Measurements from ENCODE around the gene CDH13. TPM values are rescaled to one million over a fixed set of nuclear protein-coding genes. Genes with fewer than 3 reads are reported as not detected.

The CDH13 gene
- total RNA-seq, 2 experiments from 2014 or later, result not detected

DNA sequence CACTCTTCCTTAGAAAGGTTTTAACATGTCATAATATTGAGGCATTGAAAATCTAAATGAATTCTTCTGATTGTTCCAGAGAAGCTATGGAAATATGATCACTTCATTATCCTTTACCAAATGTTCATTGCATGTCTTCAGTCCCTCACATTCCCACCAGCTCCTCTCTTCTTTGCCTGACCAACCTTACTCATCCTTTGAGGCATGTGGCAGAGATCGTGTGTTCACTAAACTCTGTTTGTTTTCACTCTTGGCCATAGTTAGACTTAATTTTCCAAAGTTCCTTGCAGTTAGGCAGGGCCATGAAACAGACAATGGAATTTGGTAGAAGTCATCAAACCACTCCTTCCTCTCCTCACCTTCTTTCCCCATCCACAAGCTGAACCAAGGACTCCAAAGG is 914.5 kb downstream of the CDH13 start:
- peaks cover 3% of the 10 kb centered on the region for H3K9me3 Mint-ChIP-seq (ENCODE audit: low read depth)
- H3K4me1 Mint-ChIP-seq, result no peaks in the 10 kb centered on the region
- H3K36me3 Mint-ChIP-seq (ENCODE audit: low read depth), result no peaks in the 10 kb centered on the region
- H3K27ac Mint-ChIP-seq, result no peak overlapping the region
- POLR2A ChIA-PET, result no interaction called here
- CTCF ChIA-PET, result no interaction called here
- ATAC-seq (no peak), DNase-seq (no peak)
- intact Hi-C loops (cut with DNase I, micrococcal nuclease), result no loop called here
- H3K27me3 Mint-ChIP-seq, result no peaks in the 10 kb centered on the region
- no peak overlapping the region for H3K4me3 Mint-ChIP-seq

GRCh38 chr16:83542491-83542890 is 915.7 kb downstream of the CDH13 start:
- peaks cover 3% of the 10 kb centered on the region for H3K9me3 Mint-ChIP-seq (ENCODE audit: low read depth)
- no peak overlapping the region for H3K4me3 Mint-ChIP-seq
- H3K27me3 Mint-ChIP-seq, result peaks cover 2% of the 10 kb centered on the region
- CTCF ChIA-PET, result no interaction called here
- no peak for DNase-seq
- H3K36me3 Mint-ChIP-seq (ENCODE audit: low read depth), result no peaks in the 10 kb centered on the region
- no peaks in the 10 kb centered on the region for H3K4me1 Mint-ChIP-seq
- no peak overlapping the region for H3K27ac Mint-ChIP-seq
- ATAC-seq, result no peak
- POLR2A ChIA-PET, result no interaction called here
- intact Hi-C loops (cut with DNase I, micrococcal nuclease), result no loop called here

- POLR2A ChIA-PET, result no interaction called here
- ATAC-seq, result no peak
- Mint-ChIP-seq H3K27me3 (peaks cover 4% of the 10 kb centered on the region), H3K9me3 (ENCODE audit: low read depth) (peaks cover 3% of the 10 kb centered on the region), H3K4me1 (no peaks in the 10 kb centered on the region), H3K27ac (no peak overlapping the region), H3K4me3 (no peak overlapping the region), H3K36me3 (ENCODE audit: low read depth) (no peaks in the 10 kb centered on the region)
- DNase-seq, result no peak
- intact Hi-C loops (cut with DNase I, micrococcal nuclease), result no loop called here
- CTCF ChIA-PET, result no interaction called here
These were observed 922.8 kb downstream of the CDH13 start for GRCh38 chr16:83549316-83550182.

- no peak overlapping the region for H3K27ac Mint-ChIP-seq
- no peaks in the 10 kb centered on the region for H3K4me1 Mint-ChIP-seq
- ATAC-seq (no peak), DNase-seq (no peak)
- ChIA-PET POLR2A (no interaction called here), CTCF (no interaction called here)
- H3K36me3 Mint-ChIP-seq (ENCODE audit: low read depth), result no peaks in the 10 kb centered on the region
- no peaks in the 10 kb centered on the region for H3K9me3 Mint-ChIP-seq (ENCODE audit: low read depth)
- no peak overlapping the region for H3K4me3 Mint-ChIP-seq
- intact Hi-C loops (cut with DNase I, micrococcal nuclease), result no loop called here
- peaks cover 4% of the 10 kb centered on the region for H3K27me3 Mint-ChIP-seq
These were observed 923.4 kb downstream of the CDH13 start for GRCh38 chr16:83550183-83550569.

- H3K27ac Mint-ChIP-seq, result no peak overlapping the region
- H3K4me1 Mint-ChIP-seq, result no peaks in the 10 kb centered on the region
- DNase-seq, result no peak
- no peak for ATAC-seq
- POLR2A ChIA-PET, result no interaction called here
- H3K9me3 Mint-ChIP-seq (ENCODE audit: low read depth), result no peaks in the 10 kb centered on the region
- H3K27me3 Mint-ChIP-seq, result peaks cover 4% of the 10 kb centered on the region
- H3K4me3 Mint-ChIP-seq, result no peak overlapping the region
- CTCF ChIA-PET, result no interaction called here
- no peaks in the 10 kb centered on the region for H3K36me3 Mint-ChIP-seq (ENCODE audit: low read depth)
- intact Hi-C loops (cut with DNase I, micrococcal nuclease), result no loop called here
These were observed 925.5 kb downstream of the CDH13 start for GRCh38 chr16:83552228-83552627.

DNA sequence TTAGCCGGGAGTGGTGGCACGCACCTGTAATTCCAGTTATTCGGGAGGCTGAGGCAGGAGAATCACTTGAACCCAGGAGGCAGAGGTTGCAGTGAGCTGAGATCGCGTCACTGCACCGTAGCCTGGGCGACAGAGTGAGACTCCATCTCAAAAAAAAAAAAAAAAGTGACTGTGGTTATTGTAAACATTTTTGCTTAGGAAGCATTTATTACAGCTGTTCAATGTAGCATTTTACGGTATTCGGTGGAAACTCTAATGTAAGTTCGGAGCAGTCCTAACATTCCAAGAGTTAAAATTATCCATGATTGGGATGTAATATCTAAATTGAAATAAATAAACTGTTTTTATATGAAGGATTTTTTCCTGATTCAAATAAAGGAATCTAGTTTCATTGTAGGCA is 926.2 kb downstream of the CDH13 start:
- Mint-ChIP-seq H3K4me3 (no peak overlapping the region), H3K27ac (no peak overlapping the region), H3K27me3 (no peaks in the 10 kb centered on the region), H3K36me3 (ENCODE audit: low read depth) (no peaks in the 10 kb centered on the region), H3K9me3 (ENCODE audit: low read depth) (no peaks in the 10 kb centered on the region), H3K4me1 (no peaks in the 10 kb centered on the region)
- ChIA-PET POLR2A (no interaction called here), CTCF (no interaction called here)
- DNase-seq (no peak), ATAC-seq (no peak)
- intact Hi-C loops (cut with DNase I, micrococcal nuclease), result no loop called here

DNA sequence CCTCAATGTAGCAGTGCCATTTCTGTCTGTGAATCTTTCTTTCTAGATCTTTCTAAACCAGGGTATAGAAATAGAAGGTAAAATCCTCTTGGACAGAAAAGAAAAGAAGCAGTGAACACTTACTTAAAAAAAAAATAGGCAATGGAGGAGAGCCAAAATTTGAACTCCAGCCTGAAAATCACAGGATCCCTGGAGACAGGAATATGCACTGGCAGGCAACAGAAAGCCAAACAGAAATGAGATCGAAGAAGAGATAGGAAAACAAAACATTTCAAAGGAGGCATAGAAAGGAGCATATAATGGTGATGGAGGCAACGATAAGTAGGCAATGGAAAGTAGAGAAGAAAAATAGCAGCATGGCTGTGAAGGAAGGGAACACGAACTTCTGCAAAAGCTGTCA is 927.3 kb downstream of the CDH13 start:
- Mint-ChIP-seq H3K27ac (no peak overlapping the region), H3K9me3 (ENCODE audit: low read depth) (no peaks in the 10 kb centered on the region), H3K27me3 (peaks cover 3% of the 10 kb centered on the region), H3K4me3 (no peak overlapping the region), H3K4me1 (no peaks in the 10 kb centered on the region), H3K36me3 (ENCODE audit: low read depth) (no peaks in the 10 kb centered on the region)
- intact Hi-C loops (cut with DNase I, micrococcal nuclease), result no loop called here
- ATAC-seq (no peak), DNase-seq (no peak)
- ChIA-PET POLR2A (no interaction called here), CTCF (no interaction called here)

DNA sequence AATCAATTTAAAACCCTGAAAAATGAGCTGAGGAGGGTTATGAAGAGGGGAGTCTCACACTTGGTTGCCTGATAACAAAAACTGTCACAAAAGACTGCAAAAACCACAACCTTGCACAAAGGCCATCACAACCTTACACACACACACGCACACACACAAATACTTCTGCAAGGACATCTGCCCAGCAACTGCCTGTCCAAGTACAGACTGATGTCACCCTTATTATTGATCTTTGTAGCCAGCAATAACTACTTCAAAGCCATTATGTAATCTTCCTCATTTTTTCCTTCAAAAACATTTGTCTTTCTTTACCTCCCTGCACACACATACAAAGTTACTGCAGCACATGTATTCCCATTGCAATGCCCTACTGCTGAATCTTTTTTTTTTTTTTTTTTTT is 927.8 kb downstream of the CDH13 start:
- H3K4me3 Mint-ChIP-seq, result no peak overlapping the region
- H3K27me3 Mint-ChIP-seq, result peaks cover 3% of the 10 kb centered on the region
- no peaks in the 10 kb centered on the region for H3K4me1 Mint-ChIP-seq
- POLR2A ChIA-PET, result no interaction called here
- no peak overlapping the region for H3K27ac Mint-ChIP-seq
- CTCF ChIA-PET, result no interaction called here
- DNase-seq (no peak), ATAC-seq (no peak)
- H3K36me3 Mint-ChIP-seq (ENCODE audit: low read depth), result no peaks in the 10 kb centered on the region
- intact Hi-C loops (cut with DNase I, micrococcal nuclease), result no loop called here
- H3K9me3 Mint-ChIP-seq (ENCODE audit: low read depth), result no peaks in the 10 kb centered on the region

- Mint-ChIP-seq H3K4me3 (no peak overlapping the region), H3K36me3 (ENCODE audit: low read depth) (no peaks in the 10 kb centered on the region), H3K27ac (no peak overlapping the region), H3K9me3 (ENCODE audit: low read depth) (peaks cover 2% of the 10 kb centered on the region), H3K4me1 (no peaks in the 10 kb centered on the region), H3K27me3 (peaks cover 3% of the 10 kb centered on the region)
- ATAC-seq (no peak), DNase-seq (no peak)
- ChIA-PET POLR2A (no interaction called here), CTCF (no interaction called here)
- intact Hi-C loops (cut with DNase I, micrococcal nuclease), result no loop called here
These were observed 935.1 kb downstream of the CDH13 start for GRCh38 chr16:83561876-83562275.

DNA sequence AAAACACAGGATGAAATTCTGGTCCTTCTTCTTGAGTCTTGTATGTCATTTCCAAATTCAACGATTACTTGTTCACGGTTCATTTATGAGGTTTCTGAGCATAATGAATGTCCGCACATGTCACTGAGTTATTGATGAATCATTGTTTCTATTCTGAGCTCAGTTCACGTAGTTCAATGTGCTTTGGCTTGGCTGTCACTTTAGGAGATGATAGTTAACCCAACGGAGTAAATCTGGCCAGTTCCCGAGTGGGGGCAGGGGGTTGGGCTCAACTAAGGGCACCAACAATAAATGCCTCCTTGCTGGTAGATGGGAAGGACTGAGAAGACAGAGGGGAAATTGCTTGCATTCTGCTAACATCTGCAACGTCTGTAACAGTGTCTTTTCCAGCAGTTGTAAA is 941.6 kb downstream of the CDH13 start:
- H3K27ac Mint-ChIP-seq, result no peak overlapping the region
- DNase-seq (no peak), ATAC-seq (no peak)
- H3K4me3 Mint-ChIP-seq, result no peak overlapping the region
- CTCF ChIA-PET, result no interaction called here
- no peaks in the 10 kb centered on the region for H3K9me3 Mint-ChIP-seq (ENCODE audit: low read depth)
- no peaks in the 10 kb centered on the region for H3K4me1 Mint-ChIP-seq
- POLR2A ChIA-PET, result no interaction called here
- intact Hi-C loops (cut with DNase I, micrococcal nuclease), result no loop called here
- H3K27me3 Mint-ChIP-seq, result peaks cover 2% of the 10 kb centered on the region
- H3K36me3 Mint-ChIP-seq (ENCODE audit: low read depth), result no peaks in the 10 kb centered on the region

GRCh38 chr16:83574388-83574787 is 947.6 kb downstream of the CDH13 start:
- Mint-ChIP-seq H3K27ac (no peak overlapping the region), H3K9me3 (ENCODE audit: low read depth) (peaks cover 2% of the 10 kb centered on the region), H3K36me3 (ENCODE audit: low read depth) (no peaks in the 10 kb centered on the region), H3K4me1 (no peaks in the 10 kb centered on the region), H3K27me3 (peaks cover 2% of the 10 kb centered on the region), H3K4me3 (no peak overlapping the region)
- intact Hi-C loops (cut with DNase I, micrococcal nuclease), result no loop called here
- DNase-seq, result no peak
- ATAC-seq, result no peak
- POLR2A ChIA-PET, result no interaction called here
- CTCF ChIA-PET, result no interaction called here

GRCh38 chr16:83577078-83577745 is 950.4 kb downstream of the CDH13 start:
- no peaks in the 10 kb centered on the region for H3K36me3 Mint-ChIP-seq (ENCODE audit: low read depth)
- no peaks in the 10 kb centered on the region for H3K4me1 Mint-ChIP-seq
- DNase-seq (no peak), ATAC-seq (no peak)
- POLR2A ChIA-PET, result no interaction called here
- intact Hi-C loops (cut with DNase I, micrococcal nuclease), result no loop called here
- H3K27ac Mint-ChIP-seq, result no peak overlapping the region
- no peak overlapping the region for H3K4me3 Mint-ChIP-seq
- peaks cover 2% of the 10 kb centered on the region for H3K9me3 Mint-ChIP-seq (ENCODE audit: low read depth)
- H3K27me3 Mint-ChIP-seq, result no peaks in the 10 kb centered on the region
- CTCF ChIA-PET, result no interaction called here
